Endothelial cell of umbilical vein (primary cell): ENCODE measurements around the gene COL5A3. TPM values are rescaled to one million over a fixed set of nuclear protein-coding genes. Genes with fewer than 3 reads are reported as not detected.

ENCODE experiments used
- BruUV-seq: library from RNA; stranded (reverse); fragments of 400-500 nt; replicated peaks from 2 replicates; lab custom pipeline; 2021; lab: Mats Ljungman, UMichigan
- CTCF ChIA-PET: fragments of 300-600, 350-600 bp; sonication (Branson Sonifier 250); formaldehyde crosslinking; loops from one replicate; lab custom pipeline; 2021; ENCODE audit warnings: antibody characterized with exemption, inconsistent platforms; lab: Charles Lee
- POLR2A ChIA-PET: fragments of 300-600, 350-600 bp; sonication (Branson Sonifier 250); formaldehyde crosslinking; loops from one replicate; lab custom pipeline; 2021; ENCODE audit warnings: antibody characterized with exemption, inconsistent platforms; lab: Charles Lee
- DNase-seq: peaks from one replicate; pipeline ENCODE4 v3.0.0-alpha.2; 2011; ENCODE audit warnings: low read depth, low spot score
- FAIRE-seq: peaks from 2 replicates; lab custom pipeline; 2011; peaks lifted over from hg19 to GRCh38; lab: Jason Lieb, UNC
- H2AFZ ChIP-seq: 2 replicates; pipeline ENCODE4 v1.6.0; 2012; ENCODE audit warnings: low read depth, low read length, control low read depth, inconsistent platforms
- H3K27ac ChIP-seq: 2 replicates; pipeline ENCODE4 v1.5.1; 2011; ENCODE audit warnings: low read depth, mild to moderate bottlenecking, control low read depth, low read length, moderate library complexity; ENCODE audit not compliant: insufficient read depth
- H3K27me3 ChIP-seq, 2 experiments: 2 replicates each; pipeline versions ENCODE4 v1.6.0 to v1.6.1; 2011; ENCODE audit warnings: low read length in 2 of 2, mixed read lengths in 1 of 2; ENCODE audit not compliant: control insufficient read depth in 2 of 2, insufficient read depth in 2 of 2
- H3K36me3 ChIP-seq, 2 experiments: 2 replicates in 1 of 2; 3 replicates in 1 of 2; pipeline ENCODE4 v1.5.1; 2011; ENCODE audit warnings: low read length in 2 of 2, mild to moderate bottlenecking in 1 of 2, moderate library complexity in 1 of 2; ENCODE audit not compliant: control insufficient read depth in 2 of 2, insufficient read depth in 2 of 2; ENCODE audit errors: extremely low read depth in 1 of 2
- H3K4me1 ChIP-seq: 3 replicates; pipeline ENCODE4 v1.5.1; 2011; ENCODE audit warnings: mild to moderate bottlenecking, low read length; ENCODE audit not compliant: control insufficient read depth, insufficient read depth; ENCODE audit errors: extremely low read depth
- H3K4me2 ChIP-seq: 2 replicates; pipeline ENCODE4 v1.6.1; 2011; ENCODE audit warnings: low read length, control low read depth, mixed read lengths; ENCODE audit not compliant: insufficient read depth
- H3K4me3 ChIP-seq, 3 experiments: fragments of 200-600 bp in 1 of 3; sonication (generic), shearing (Covaris generic) in 1 of 3; replicated peaks in 1 of 3; 2 replicates each; pipeline ENCODE4 v1.5.1; 2011 to 2016; ENCODE audit warnings: control low read depth in 3 of 3, low read length in 3 of 3, mild to moderate bottlenecking in 2 of 3, inconsistent platforms in 1 of 3, low read depth in 1 of 3, moderate library complexity in 1 of 3; ENCODE audit not compliant: insufficient read depth in 1 of 3
- H3K79me2 ChIP-seq: 2 replicates; pipeline ENCODE4 v1.6.0; 2012; ENCODE audit warnings: low read length, inconsistent platforms; ENCODE audit not compliant: control insufficient read depth, insufficient read depth
- H3K9ac ChIP-seq: replicated peaks from 2 replicates; pipeline ENCODE3; 2011; ENCODE audit warnings: low read length, control low read depth; ENCODE audit not compliant: insufficient read depth; ENCODE audit errors: extremely low read depth
- H3K9me1 ChIP-seq: replicated peaks from 3 replicates; pipeline ENCODE4 v1.6.0; 2011; ENCODE audit warnings: mild to moderate bottlenecking, low read length; ENCODE audit not compliant: control insufficient read depth, insufficient read depth; ENCODE audit errors: extremely low read depth
- H3K9me3 ChIP-seq: replicated peaks from 2 replicates; pipeline ENCODE4 v1.5.1; 2012; ENCODE audit warnings: low read length, inconsistent platforms; ENCODE audit not compliant: control insufficient read depth, insufficient read depth
- H4K20me1 ChIP-seq: replicated peaks from 2 replicates; pipeline ENCODE3; 2011; ENCODE audit warnings: mild to moderate bottlenecking, low read length; ENCODE audit not compliant: control insufficient read depth, insufficient read depth; ENCODE audit errors: extremely low read depth
- CTCF ChIP-seq, 2 donors: IDR thresholded peaks; 1 replicate in 1 of 2; 2 replicates in 1 of 2; pipeline ENCODE4 v1.5.1; 2011; ENCODE audit warnings: low read length in 2 of 2, mild to moderate bottlenecking in 2 of 2, moderate library complexity in 2 of 2, control low read depth in 1 of 2, inconsistent platforms in 1 of 2, low read depth in 1 of 2; ENCODE audit not compliant: insufficient read depth in 1 of 2; ENCODE audit errors: extremely low read depth in 1 of 2
- FOS ChIP-seq: IDR thresholded peaks from 2 replicates; pipeline ENCODE4 v1.6.1; 2011; ENCODE audit warnings: mild to moderate bottlenecking, low read length, moderate library complexity, borderline replicate concordance; ENCODE audit not compliant: insufficient read depth
- GATA2 ChIP-seq: IDR thresholded peaks from 2 replicates; pipeline ENCODE4 v1.7.0; 2011; ENCODE audit warnings: low read depth, mild to moderate bottlenecking, moderate library complexity, mixed read lengths, low read length; ENCODE audit not compliant: insufficient read length, insufficient read depth
- JUN ChIP-seq: IDR thresholded peaks from 2 replicates; pipeline ENCODE4 v1.6.1; 2011; ENCODE audit warnings: borderline replicate concordance, low read depth; ENCODE audit not compliant: insufficient read length, insufficient read depth
- MAX ChIP-seq: IDR thresholded peaks from 2 replicates; pipeline ENCODE4 v1.6.1; 2011; ENCODE audit not compliant: insufficient read depth, insufficient read length
- MYC ChIP-seq: IDR thresholded peaks from one replicate; pipeline ENCODE4 v1.6.1; 2011; ENCODE audit warnings: mild to moderate bottlenecking, low read depth, low read length
- dilution Hi-C: fragments of 300-500 bp; cut with MboI; formaldehyde crosslinking; loops from one replicate; pipeline ENCODE4 v1.15.0; 2019; ENCODE audit warnings: low sequenced_read_pairs; ENCODE audit not compliant: extremely low pct_ligation_motif_present
- intact Hi-C: fragments of 100-400 bp; cut with micrococcal nuclease; formaldehyde crosslinking; loops from one replicate; pipeline ENCODE4 v1.10.0; 2022
- polyA plus RNA-seq, 4 experiments: library from polyadenylated mRNA; depleted of rRNA in 3 of 4; stranded (reverse) in 3 of 4; unstranded in 1 of 4; fragments of >200 nt; gene quantifications; 2 replicates each; pipeline versions ENCODE4 v1.2.1 to v1.2.3, GENCODE V29; 2011 to 2012; ENCODE audit warnings: missing spikeins in 1 of 4
- total RNA-seq: library from RNA; stranded (reverse); gene quantifications from 2 replicates; pipeline ENCODE4 v1.2.3, GENCODE V29; 2021

The COL5A3 gene
- total and polyA plus RNA-seq, 2 donors (not counting 3 experiments of a cell fraction or from before 2014, with no cell fraction given): not detected

- no peaks in the 10 kb centered on the region for H3K9me3 ChIP-seq
- no peaks in the 10 kb centered on the region for H4K20me1 ChIP-seq
- H3K79me2 ChIP-seq: no peaks in the 10 kb centered on the region
- dilution Hi-C loops: no loop called here
- H3K9me1 ChIP-seq: no peaks in the 10 kb centered on the region
- H3K4me2 ChIP-seq: no peak overlapping the region
- no peaks in the 10 kb centered on the region for H3K27me3 ChIP-seq
- no peaks in the 10 kb centered on the region for H3K36me3 ChIP-seq
- no peak overlapping the region for H3K9ac ChIP-seq
- ChIA-PET POLR2A (no interaction called here), CTCF (interaction anchor here (0.8 to 2.2 kb wide), 2 partner anchors 25 to 42 kb away, joined by 3 to 9 read pairs; no protein-coding TSS in a partner anchor)
- DNase-seq: no peak
- H3K4me3 ChIP-seq: no peak overlapping the region
- H3K27ac ChIP-seq: no peak overlapping the region
- no peaks in the 10 kb centered on the region for H3K4me1 ChIP-seq
- no peak for FAIRE-seq
- intact Hi-C loops: no loop called here
- H2AFZ ChIP-seq: no peak overlapping the region
- BruUV-seq: no TSS peak
- no peak for TF ChIP-seq MAX
- no peak for TF ChIP-seq FOS
- TF ChIP-seq CTCF (IDR thresholded peaks at IDR 0.05; ENCODE audit: extremely low read depth in 1 of 2, insufficient read depth in 1 of 2, low read depth in 1 of 2, low read length in 2 of 2): no peak
- no peak for TF ChIP-seq JUN
- TF ChIP-seq GATA2: no peak
- no peak for TF ChIP-seq MYC
These were observed 51.9 kb downstream of the COL5A3 start for GRCh38 chr19:9958379-9958821.
